HG03558 (cell line): ENCODE measurements around the gene DNAJB11.
"Not testable (repeated sequence)": the region's sequence is repeated elsewhere in the genome, so short reads cannot be mapped to it uniquely, and the experiment has no call there.

ENCODE experiments used
- ATAC-seq: cut with Tn5 transposase; IDR thresholded peaks from one replicate; pipeline ENCODE4 v1.9.1; 2021; ENCODE audit warnings: moderate number of reproducible peaks; ENCODE audit not compliant: unreplicated experiment; ENCODE audit errors: extremely low read depth

DNAJB11 gene

GRCh38 chr3:186614597-186615483 lies 44.3 kb downstream of the DNAJB11 start:
- peak; percentile 43 for ATAC-seq

- no peak for ATAC-seq
Measured at GRCh38 chr3:186616299-186616617, 45.7 kb downstream of the DNAJB11 start.

- ATAC-seq: peak; percentile 52
Measured at GRCh38 chr3:186617036-186617946, 46.8 kb downstream of the DNAJB11 start.

- no peak for ATAC-seq
Measured at GRCh38 chr3:186618318-186618938, 47.9 kb downstream of the DNAJB11 start.

GRCh38 chr3:186619787-186620212 lies 49.3 kb downstream of the DNAJB11 start:
- no peak for ATAC-seq

- ATAC-seq: no peak
Measured at GRCh38 chr3:186620213-186621092, 49.9 kb downstream of the DNAJB11 start.

GRCh38 chr3:186621894-186622650 lies 51.6 kb downstream of the DNAJB11 start:
- no peak for ATAC-seq

- no peak for ATAC-seq
Measured at GRCh38 chr3:186622651-186623310, 52.3 kb downstream of the DNAJB11 start.

GRCh38 chr3:186624598-186624997 lies 54.1 kb downstream of the DNAJB11 start:
- no peak for ATAC-seq

- ATAC-seq: no peak
Measured at GRCh38 chr3:186625600-186626042, 55.1 kb downstream of the DNAJB11 start.

GRCh38 chr3:186626254-186626847 lies 55.8 kb downstream of the DNAJB11 start:
- ATAC-seq: no peak

GRCh38 chr3:186627852-186628414 lies 57.4 kb downstream of the DNAJB11 start:
- ATAC-seq: no peak

- ATAC-seq: no peak
Measured at GRCh38 chr3:186628756-186629155, 58.2 kb downstream of the DNAJB11 start.

- no peak for ATAC-seq
Measured at GRCh38 chr3:186630950-186631641, 60.6 kb downstream of the DNAJB11 start.

GRCh38 chr3:186633481-186633880 lies 63.0 kb downstream of the DNAJB11 start:
- ATAC-seq: no peak

GRCh38 chr3:186634207-186634606 lies 63.7 kb downstream of the DNAJB11 start:
- not testable (repeated sequence) for ATAC-seq
